Liver (tissue), 9 donors: ENCODE results near the gene OR4D11. TPM values are rescaled to one million over a fixed set of nuclear protein-coding genes. Genes with fewer than 3 reads are reported as not detected.
"Not testable (repeated sequence)": the region's sequence is repeated elsewhere in the genome, so short reads cannot be mapped to it uniquely, and the experiment has no call there.

ENCODE experiments used
- DNase-seq: peaks from one replicate; pipeline ENCODE4 v3.0.0-alpha.2; 2017; ENCODE audit warnings: low spot score
- H3K27ac ChIP-seq, 2 donors: one replicate each; pipeline ENCODE4 v1.7.0; 2013; ENCODE audit warnings: inconsistent platforms in 2 of 2, low read length in 2 of 2, control low read depth in 1 of 2, low read depth in 1 of 2, mild to moderate bottlenecking in 1 of 2
- H3K27me3 ChIP-seq, 4 donors: one replicate each; pipeline versions ENCODE4 v1.6.1 to v1.7.0; 2013; ENCODE audit warnings: low read length in 3 of 4, inconsistent platforms in 1 of 4, mild to moderate bottlenecking in 1 of 4, moderate library complexity in 1 of 4; ENCODE audit not compliant: control insufficient read depth in 4 of 4, insufficient read depth in 4 of 4
- H3K36me3 ChIP-seq, 4 donors: one replicate each; pipeline versions ENCODE4 v1.6.1 to v1.7.0; 2013; ENCODE audit warnings: low read length in 3 of 4, mild to moderate bottlenecking in 3 of 4, low read depth in 1 of 4, moderate library complexity in 1 of 4; ENCODE audit not compliant: control insufficient read depth in 4 of 4, insufficient read depth in 3 of 4
- H3K4me1 ChIP-seq, 4 donors: one replicate each; pipeline versions ENCODE4 v1.6.1 to v1.7.0; 2013; ENCODE audit warnings: low read length in 3 of 4, mild to moderate bottlenecking in 3 of 4, moderate library complexity in 1 of 4; ENCODE audit not compliant: control insufficient read depth in 4 of 4, insufficient read depth in 4 of 4
- H3K4me3 ChIP-seq, 3 donors: one replicate each; pipeline versions ENCODE4 v1.6.1 to v1.7.0; 2013; ENCODE audit warnings: low read length in 3 of 3, control low read depth in 1 of 3, low read depth in 1 of 3, mild to moderate bottlenecking in 1 of 3
- H3K9ac ChIP-seq, 2 donors: one replicate each; pipeline ENCODE4 v1.7.0; 2013; ENCODE audit warnings: low read length in 2 of 2, mild to moderate bottlenecking in 2 of 2, moderate library complexity in 2 of 2, control low read depth in 1 of 2, low read depth in 1 of 2
- H3K9me3 ChIP-seq, 4 donors: one replicate each; pipeline versions ENCODE4 v1.6.1 to v1.7.0; 2013; ENCODE audit warnings: low read length in 3 of 4; ENCODE audit not compliant: control insufficient read depth in 4 of 4
- EGR1 ChIP-seq, 2 donors: IDR thresholded peaks; 2 replicates each; pipeline ENCODE4 v1.6.1; 2016 to 2018; ENCODE audit warnings: antibody characterized with exemption in 2 of 2, low read depth in 2 of 2
- FOXA1 ChIP-seq: IDR thresholded peaks from 2 replicates; pipeline ENCODE4 v1.6.1; 2016; ENCODE audit warnings: antibody characterized with exemption
- FOXA2 ChIP-seq: IDR thresholded peaks from 2 replicates; pipeline ENCODE4 v1.6.1; 2016; ENCODE audit warnings: antibody characterized with exemption
- HNF4A ChIP-seq, 2 donors: conservative IDR thresholded peaks; 2 replicates each; pipeline ENCODE4 v1.6.1; 2016; ENCODE audit warnings: antibody characterized with exemption in 2 of 2, mild to moderate bottlenecking in 2 of 2
- NR2F2 ChIP-seq: IDR thresholded peaks from 2 replicates; pipeline ENCODE4 v1.6.1; 2016; ENCODE audit warnings: antibody characterized with exemption
- SP1 ChIP-seq: IDR thresholded peaks from 2 replicates; pipeline ENCODE4 v1.6.1; 2018; ENCODE audit warnings: antibody characterized with exemption, mild to moderate bottlenecking
- TAF1 ChIP-seq: conservative IDR thresholded peaks from 2 replicates; pipeline ENCODE4 v1.6.1; 2016; ENCODE audit warnings: antibody characterized with exemption, mild to moderate bottlenecking
- WGBS: extraction: QIAGEN DNeasy Blood & Tissue Kit; methylation state at CpG from one replicate; pipeline ENCODE4 v1.1.7; 2013; 5-methylcytosine and 5-hydroxymethylcytosine counted together
- polyA plus RNA-seq, 2 donors: library from polyadenylated mRNA; stranded (reverse) in 1 of 2; unstranded in 1 of 2; fragments of 200-250 nt in 1 of 2; fragments of >200 nt in 1 of 2; fragmentation: Nextera tagmentation in 1 of 2; extraction: Ambion mirVana in 1 of 2; gene quantifications; one replicate each; pipeline versions ENCODE4 v1.2.1 to v1.2.3, GENCODE V29; 2013 to 2015
- total RNA-seq, 2 donors: library from RNA; depleted of rRNA; stranded (reverse); fragments of >200 nt; gene quantifications; one replicate each; pipeline ENCODE4 v1.2.3, GENCODE V29; 2014
- TF ChIP-seq, protein P1 (sequence below): IDR thresholded peaks from 2 replicates; pipeline ENCODE4 v1.6.1; 2016; ENCODE audit warnings: antibody characterized with exemption, mild to moderate bottlenecking
- TF ChIP-seq, protein P2 (sequence below): IDR thresholded peaks from 2 replicates; pipeline ENCODE4 v1.6.1; 2016; ENCODE audit warnings: antibody characterized with exemption
- TF ChIP-seq, protein P3 (sequence below): IDR thresholded peaks from 2 replicates; pipeline ENCODE4 v1.6.1; 2016; ENCODE audit warnings: antibody characterized with exemption
- donor health status: healthy.
- donor health status: healthy.
- donor health status: healthy.
- donor health status: healthy.
- donor health status: healthy.

Gene OR4D11
- total and polyA plus RNA-seq, 4 donors, result not detected

DNA sequence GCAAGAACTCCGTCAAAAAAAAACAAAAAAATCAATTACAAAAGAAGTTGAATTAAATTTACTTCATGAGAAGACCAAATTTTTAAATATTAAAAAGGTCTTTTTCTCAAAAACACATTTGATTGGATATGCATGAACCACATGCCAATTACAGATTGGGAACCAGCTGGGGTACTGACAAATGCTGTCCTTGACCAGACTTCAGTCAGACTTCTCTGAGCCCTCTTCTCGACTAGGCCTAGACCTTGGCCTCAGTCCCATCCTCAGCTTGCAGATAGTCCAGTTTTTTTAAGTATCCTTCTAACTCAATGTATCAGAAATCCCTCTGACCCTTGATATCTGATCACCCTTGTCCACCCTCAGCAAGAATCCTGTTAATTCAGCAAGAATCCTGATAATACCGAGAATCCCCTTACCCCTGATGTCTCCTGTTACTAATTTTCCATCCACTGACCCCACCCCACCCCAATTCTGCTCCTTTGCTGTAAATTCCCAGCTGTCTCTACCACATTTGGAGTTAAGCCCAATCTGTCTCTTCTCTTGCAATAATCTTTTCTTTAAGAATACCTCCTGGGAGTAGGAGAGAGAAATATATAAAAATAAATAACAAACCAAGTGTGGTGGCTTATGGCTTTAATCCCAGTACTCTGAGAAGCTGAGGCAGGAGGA is 38.9 kb downstream of the OR4D11 start:
- no peak for DNase-seq
- H3K4me3 ChIP-seq, result no peak overlapping the region
- H3K4me1 ChIP-seq, result peaks cover 0 to 5% (median 3%) of the 10 kb centered on the region in 4 donors
- H3K27ac ChIP-seq, result no peak overlapping the region
- H3K9me3 ChIP-seq, result no peaks in the 10 kb centered on the region
- TF ChIP-seq, protein P1, sequence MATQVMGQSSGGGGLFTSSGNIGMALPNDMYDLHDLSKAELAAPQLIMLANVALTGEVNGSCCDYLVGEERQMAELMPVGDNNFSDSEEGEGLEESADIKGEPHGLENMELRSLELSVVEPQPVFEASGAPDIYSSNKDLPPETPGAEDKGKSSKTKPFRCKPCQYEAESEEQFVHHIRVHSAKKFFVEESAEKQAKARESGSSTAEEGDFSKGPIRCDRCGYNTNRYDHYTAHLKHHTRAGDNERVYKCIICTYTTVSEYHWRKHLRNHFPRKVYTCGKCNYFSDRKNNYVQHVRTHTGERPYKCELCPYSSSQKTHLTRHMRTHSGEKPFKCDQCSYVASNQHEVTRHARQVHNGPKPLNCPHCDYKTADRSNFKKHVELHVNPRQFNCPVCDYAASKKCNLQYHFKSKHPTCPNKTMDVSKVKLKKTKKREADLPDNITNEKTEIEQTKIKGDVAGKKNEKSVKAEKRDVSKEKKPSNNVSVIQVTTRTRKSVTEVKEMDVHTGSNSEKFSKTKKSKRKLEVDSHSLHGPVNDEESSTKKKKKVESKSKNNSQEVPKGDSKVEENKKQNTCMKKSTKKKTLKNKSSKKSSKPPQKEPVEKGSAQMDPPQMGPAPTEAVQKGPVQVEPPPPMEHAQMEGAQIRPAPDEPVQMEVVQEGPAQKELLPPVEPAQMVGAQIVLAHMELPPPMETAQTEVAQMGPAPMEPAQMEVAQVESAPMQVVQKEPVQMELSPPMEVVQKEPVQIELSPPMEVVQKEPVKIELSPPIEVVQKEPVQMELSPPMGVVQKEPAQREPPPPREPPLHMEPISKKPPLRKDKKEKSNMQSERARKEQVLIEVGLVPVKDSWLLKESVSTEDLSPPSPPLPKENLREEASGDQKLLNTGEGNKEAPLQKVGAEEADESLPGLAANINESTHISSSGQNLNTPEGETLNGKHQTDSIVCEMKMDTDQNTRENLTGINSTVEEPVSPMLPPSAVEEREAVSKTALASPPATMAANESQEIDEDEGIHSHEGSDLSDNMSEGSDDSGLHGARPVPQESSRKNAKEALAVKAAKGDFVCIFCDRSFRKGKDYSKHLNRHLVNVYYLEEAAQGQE, result no peak
- TF ChIP-seq SP1, result no peak
- TF ChIP-seq HNF4A (conservative IDR thresholded peaks at IDR 0.05), result no peak
- no peak overlapping the region for H3K9ac ChIP-seq
- WGBS, result 70% methylated on average over 3 of the region's 3 CpGs
- no peaks in the 10 kb centered on the region for H3K27me3 ChIP-seq
- H3K36me3 ChIP-seq, result no peaks in the 10 kb centered on the region

DNA sequence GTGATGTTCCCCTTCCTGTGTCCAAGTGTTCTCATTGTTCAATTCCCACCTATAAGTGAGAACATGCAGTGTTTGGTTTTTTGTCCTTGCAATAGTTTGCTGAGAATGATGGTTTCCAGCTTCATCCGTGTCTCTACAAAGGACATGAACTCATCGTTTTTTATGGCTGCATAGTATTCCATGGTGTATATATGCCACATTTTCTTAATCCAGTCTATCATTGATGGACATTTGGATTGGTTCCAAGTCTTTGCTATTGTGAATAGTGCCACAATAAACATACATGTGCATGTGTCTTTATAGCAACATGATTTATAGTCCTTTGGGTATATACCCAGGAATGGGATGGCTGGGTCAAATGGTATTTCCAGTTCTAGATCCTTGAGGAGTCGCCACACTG is 40.3 kb downstream of the OR4D11 start:
- DNase-seq, H3K27me3 ChIP-seq, H3K9ac ChIP-seq, H3K9me3 ChIP-seq, H3K27ac ChIP-seq, H3K36me3 ChIP-seq, H3K4me1 ChIP-seq, H3K4me3 ChIP-seq: not testable (repeated sequence)
- WGBS, result 83% methylated on average over 3 of the region's 3 CpGs

DNA sequence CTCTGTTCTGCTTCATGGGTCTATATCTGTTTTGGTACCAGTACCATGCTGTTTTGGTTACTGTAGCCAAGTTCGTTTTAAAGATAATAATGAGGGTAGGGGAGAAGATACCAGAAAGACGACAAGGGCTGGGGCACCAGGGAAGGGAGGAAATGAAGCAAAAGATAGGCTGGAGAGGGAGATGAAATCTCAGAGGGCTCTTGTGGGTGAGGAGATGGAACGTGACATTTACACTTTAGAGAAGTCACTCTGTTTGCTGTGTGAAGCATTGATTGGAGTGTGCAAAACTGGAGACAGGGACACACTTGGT is 41.4 kb downstream of the OR4D11 start:
- DNase-seq, result no peak
- Histone ChIP-seq H3K4me3 (no peak overlapping the region), H3K4me1 (peaks cover 0 to 3% (median under 1%) of the 10 kb centered on the region in 4 donors), H3K36me3 (no peaks in the 10 kb centered on the region), H3K27me3 (no peaks in the 10 kb centered on the region), H3K9ac (no peak overlapping the region), H3K27ac (no peak overlapping the region), H3K9me3 (no peaks in the 10 kb centered on the region)
- 74% methylated on average over 3 of the region's 3 CpGs for WGBS
- TF ChIP-seq TAF1 (no peak), FOXA2 (no peak), HNF4A (conservative IDR thresholded peaks at IDR 0.05) (no peak)
- TF ChIP-seq, protein P2, sequence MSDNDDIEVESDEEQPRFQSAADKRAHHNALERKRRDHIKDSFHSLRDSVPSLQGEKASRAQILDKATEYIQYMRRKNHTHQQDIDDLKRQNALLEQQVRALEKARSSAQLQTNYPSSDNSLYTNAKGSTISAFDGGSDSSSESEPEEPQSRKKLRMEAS, result no peak

DNA sequence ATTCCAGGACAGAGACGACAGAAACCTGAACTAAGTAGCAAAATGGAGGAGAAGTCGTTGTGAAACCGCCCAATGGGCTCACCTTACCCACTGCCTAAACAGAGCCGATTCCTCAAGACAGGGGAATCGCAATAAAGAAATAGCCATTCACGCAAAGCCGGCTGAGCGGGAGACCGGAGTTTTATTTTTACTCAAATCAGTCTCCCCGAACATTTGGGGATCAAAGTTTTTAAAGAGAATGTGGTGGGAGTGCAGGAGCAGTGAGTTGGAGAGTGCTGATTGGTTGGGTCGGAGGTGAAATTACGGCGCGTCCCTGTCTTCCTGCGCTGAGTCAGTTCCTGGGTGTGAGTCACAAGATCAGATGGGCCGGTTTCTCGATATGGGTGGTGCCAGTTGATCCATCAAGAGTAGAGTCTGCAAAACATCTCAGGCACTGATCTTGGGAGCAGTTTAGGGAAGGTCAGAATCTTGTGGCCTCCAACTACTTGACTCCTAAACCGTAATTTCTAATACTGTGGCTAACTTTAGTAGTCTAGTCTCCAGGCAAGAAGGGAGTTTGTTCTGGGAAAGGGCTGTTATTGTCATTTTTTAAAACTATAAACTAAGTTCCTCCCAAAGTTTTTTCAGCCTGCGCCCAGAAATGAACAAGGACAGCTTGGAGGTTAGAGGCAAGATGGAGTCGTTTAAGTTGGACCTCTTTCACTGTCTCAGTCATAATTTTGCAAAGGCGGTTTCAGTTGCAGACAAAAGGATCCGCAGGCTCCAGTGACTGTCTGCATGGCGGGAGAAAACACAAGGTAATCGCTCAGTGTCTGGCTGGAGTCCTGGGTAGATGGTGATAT is 42.0 kb downstream of the OR4D11 start:
- H3K9me3 ChIP-seq, result no peaks in the 10 kb centered on the region
- 88% methylated on average over 24 of the region's 24 CpGs for WGBS
- TF ChIP-seq TAF1, result no peak
- no peak for TF ChIP-seq EGR1 (IDR thresholded peaks at IDR 0.05; ENCODE audit: low read depth in 2 of 2)
- TF ChIP-seq, protein P3, sequence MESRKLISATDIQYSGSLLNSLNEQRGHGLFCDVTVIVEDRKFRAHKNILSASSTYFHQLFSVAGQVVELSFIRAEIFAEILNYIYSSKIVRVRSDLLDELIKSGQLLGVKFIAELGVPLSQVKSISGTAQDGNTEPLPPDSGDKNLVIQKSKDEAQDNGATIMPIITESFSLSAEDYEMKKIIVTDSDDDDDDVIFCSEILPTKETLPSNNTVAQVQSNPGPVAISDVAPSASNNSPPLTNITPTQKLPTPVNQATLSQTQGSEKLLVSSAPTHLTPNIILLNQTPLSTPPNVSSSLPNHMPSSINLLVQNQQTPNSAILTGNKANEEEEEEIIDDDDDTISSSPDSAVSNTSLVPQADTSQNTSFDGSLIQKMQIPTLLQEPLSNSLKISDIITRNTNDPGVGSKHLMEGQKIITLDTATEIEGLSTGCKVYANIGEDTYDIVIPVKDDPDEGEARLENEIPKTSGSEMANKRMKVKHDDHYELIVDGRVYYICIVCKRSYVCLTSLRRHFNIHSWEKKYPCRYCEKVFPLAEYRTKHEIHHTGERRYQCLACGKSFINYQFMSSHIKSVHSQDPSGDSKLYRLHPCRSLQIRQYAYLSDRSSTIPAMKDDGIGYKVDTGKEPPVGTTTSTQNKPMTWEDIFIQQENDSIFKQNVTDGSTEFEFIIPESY, result no peak
- TF ChIP-seq NR2F2, result no peak
- TF ChIP-seq, protein P1, result no peak
- no peak for TF ChIP-seq SP1
- no peak for TF ChIP-seq HNF4A (conservative IDR thresholded peaks at IDR 0.05)
- TF ChIP-seq FOXA2, result no peak
- TF ChIP-seq FOXA1, result no peak

More for the DNA sequence above, 42.0 kb downstream of the OR4D11 start:
- H3K4me1 ChIP-seq, result peaks cover 0 to 5% (median under 1%) of the 10 kb centered on the region in 4 donors
- no peak overlapping the region for H3K27ac ChIP-seq
- H3K36me3 ChIP-seq, result no peaks in the 10 kb centered on the region
- H3K9ac ChIP-seq, result no peak overlapping the region
- no peak for DNase-seq
- no peaks in the 10 kb centered on the region for H3K27me3 ChIP-seq
- H3K4me3 ChIP-seq, result no peak overlapping the region
